Breast epithelium (tissue), 4 donors: ENCODE measurements around the gene GLCCI1. TPM values are rescaled to one million over a fixed set of nuclear protein-coding genes. Genes with fewer than 3 reads are reported as not detected.

Experiments used
- DNase-seq, 2 donors: peaks; one replicate each; pipeline ENCODE4 v3.0.0-alpha.2; 2019; ENCODE audit warnings: low spot score in 2 of 2
- H3K27ac ChIP-seq, 2 donors: fragments of 200-600 bp; sonication (generic) in 1 of 2; one replicate each; pipeline ENCODE4 v1.5.1; 2016 to 2019; ENCODE audit warnings: mild to moderate bottlenecking in 1 of 2
- H3K27me3 ChIP-seq, 2 donors: fragments of 200-600 bp; sonication (generic) in 1 of 2; one replicate each; pipeline versions ENCODE4 v1.5.1 to v1.6.0; 2017 to 2019; ENCODE audit warnings: control low read depth in 1 of 2, mild to moderate bottlenecking in 1 of 2
- H3K36me3 ChIP-seq: fragments of 200-600 bp; one replicate; pipeline ENCODE4 v1.5.1; 2019
- H3K4me1 ChIP-seq, 2 donors: fragments of 200-600 bp; sonication (generic); one replicate each; pipeline ENCODE4 v1.5.1; 2016 to 2019; ENCODE audit warnings: control low read depth in 1 of 2
- H3K4me3 ChIP-seq, 3 donors: fragments of 200-600 bp; sonication (generic); 1 replicate in 2 of 3; 2 replicates in 1 of 3; pipeline ENCODE4 v1.5.1; 2016 to 2019; ENCODE audit warnings: mild to moderate bottlenecking in 3 of 3, moderate library complexity in 2 of 3
- H3K9me3 ChIP-seq, 2 donors: fragments of 200-600 bp; sonication (generic) in 1 of 2; one replicate each; pipeline ENCODE4 v1.5.1; 2016 to 2019; ENCODE audit warnings: control low read depth in 1 of 2
- CTCF ChIP-seq, 3 donors: fragments of 450-650 bp; IDR thresholded peaks; one replicate each; pipeline ENCODE4 v1.5.1; 2016 to 2017; ENCODE audit warnings: antibody characterized with exemption in 3 of 3, mild to moderate bottlenecking in 3 of 3, moderate library complexity in 3 of 3
- POLR2A ChIP-seq: fragments of 450-650 bp; IDR thresholded peaks from one replicate; pipeline ENCODE4 v1.6.1; 2016; ENCODE audit warnings: antibody characterized with exemption, mild to moderate bottlenecking, moderate library complexity
- POLR2AphosphoS5 ChIP-seq, 3 donors: sonication (generic); formaldehyde crosslinking; IDR thresholded peaks; one replicate each; pipeline ENCODE4 v1.6.1; 2017; ENCODE audit warnings: antibody characterized with exemption in 3 of 3
- intact Hi-C: fragments of 100-400 bp; cut with DNase I; formaldehyde crosslinking; loops from one replicate; pipeline ENCODE4 v1.15.1; 2023; ENCODE audit warnings: low total_unique reads
- total RNA-seq, 3 donors: library from RNA; depleted of rRNA; stranded (reverse); fragments of >200 nt; gene quantifications; one replicate each; pipeline ENCODE4 v1.1.0, GENCODE V29; 2016

GLCCI1 gene
- total RNA-seq, 3 donors from 2014 or later, result 11.7 to 29.1 (median 18.4) TPM

- no peak for DNase-seq
- Histone ChIP-seq H3K4me3 (no peak overlapping the region), H3K9me3 (no peaks in the 10 kb centered on the region), H3K27ac (no peak overlapping the region), H3K36me3 (no peaks in the 10 kb centered on the region), H3K27me3 (no peaks in the 10 kb centered on the region), H3K4me1 (no peaks in the 10 kb centered on the region)
- intact Hi-C loops, result no loop called here
- TF ChIP-seq CTCF (IDR thresholded peaks at IDR 0.05) (no peak), POLR2AphosphoS5 (IDR thresholded peaks at IDR 0.05) (no peak), POLR2A (no peak)
These were observed 95.2 kb downstream of the GLCCI1 start for GRCh38 chr7:8063706-8064297.

GRCh38 chr7:8064828-8065227, 96.2 kb downstream of the GLCCI1 start:
- TF ChIP-seq CTCF (IDR thresholded peaks at IDR 0.05) (no peak), POLR2AphosphoS5 (IDR thresholded peaks at IDR 0.05) (no peak)
- H3K27ac ChIP-seq, result no peak overlapping the region

GRCh38 chr7:8065356-8065813, 96.8 kb downstream of the GLCCI1 start:
- Histone ChIP-seq H3K27ac (no peak overlapping the region), H3K4me1 (no peaks in the 10 kb centered on the region), H3K9me3 (no peaks in the 10 kb centered on the region), H3K36me3 (no peaks in the 10 kb centered on the region), H3K27me3 (no peaks in the 10 kb centered on the region), H3K4me3 (no peak overlapping the region)
- no peak for DNase-seq
- no peak for TF ChIP-seq CTCF (IDR thresholded peaks at IDR 0.05)
- TF ChIP-seq POLR2A, result no peak
- TF ChIP-seq POLR2AphosphoS5 (IDR thresholded peaks at IDR 0.05), result no peak
- intact Hi-C loops, result no loop called here

More at GRCh38 chr7:8064828-8065227, 96.2 kb downstream of the GLCCI1 start:
- H3K4me3 ChIP-seq, result no peak overlapping the region
- H3K36me3 ChIP-seq, result no peaks in the 10 kb centered on the region
- no peaks in the 10 kb centered on the region for H3K9me3 ChIP-seq
- DNase-seq, result no peak
- no peaks in the 10 kb centered on the region for H3K4me1 ChIP-seq
- intact Hi-C loops, result no loop called here
- H3K27me3 ChIP-seq, result no peaks in the 10 kb centered on the region

GRCh38 chr7:8068892-8069686, 100.5 kb downstream of the GLCCI1 start:
- intact Hi-C loops, result no loop called here
- no peak overlapping the region for H3K4me3 ChIP-seq
- TF ChIP-seq CTCF (IDR thresholded peaks at IDR 0.05) (no peak), POLR2AphosphoS5 (IDR thresholded peaks at IDR 0.05) (no peak), POLR2A (no peak)
- H3K9me3 ChIP-seq, result no peaks in the 10 kb centered on the region
- no peaks in the 10 kb centered on the region for H3K36me3 ChIP-seq
- no peaks in the 10 kb centered on the region for H3K27me3 ChIP-seq
- no peak for DNase-seq
- no peak overlapping the region for H3K27ac ChIP-seq
- H3K4me1 ChIP-seq, result no peaks in the 10 kb centered on the region

- Histone ChIP-seq H3K27me3 (no peaks in the 10 kb centered on the region), H3K9me3 (no peaks in the 10 kb centered on the region), H3K4me1 (no peaks in the 10 kb centered on the region), H3K27ac (no peak overlapping the region), H3K4me3 (no peak overlapping the region), H3K36me3 (no peaks in the 10 kb centered on the region)
- no peak for TF ChIP-seq CTCF (IDR thresholded peaks at IDR 0.05)
- no peak for TF ChIP-seq POLR2AphosphoS5 (IDR thresholded peaks at IDR 0.05)
- no peak for TF ChIP-seq POLR2A
- DNase-seq, result no peak
- intact Hi-C loops, result no loop called here
These were observed 102.0 kb downstream of the GLCCI1 start for GRCh38 chr7:8070451-8071180.
